NCI-H446 (cell line): ENCODE measurements around the gene DLGAP1.

Source experiments
- DNase-seq, 2 experiments: peaks; one replicate each; lab custom pipeline; 2025; lab: John Stamatoyannopoulos, UW

Gene DLGAP1

GRCh38 chr18:3530807-3531206 is 924.3 kb downstream of the DLGAP1 start:
- no peak for DNase-seq

- DNase-seq = peak; percentile 80 to 86
These were observed 925.5 kb downstream of the DLGAP1 start for GRCh38 chr18:3529601-3530000.

DNA sequence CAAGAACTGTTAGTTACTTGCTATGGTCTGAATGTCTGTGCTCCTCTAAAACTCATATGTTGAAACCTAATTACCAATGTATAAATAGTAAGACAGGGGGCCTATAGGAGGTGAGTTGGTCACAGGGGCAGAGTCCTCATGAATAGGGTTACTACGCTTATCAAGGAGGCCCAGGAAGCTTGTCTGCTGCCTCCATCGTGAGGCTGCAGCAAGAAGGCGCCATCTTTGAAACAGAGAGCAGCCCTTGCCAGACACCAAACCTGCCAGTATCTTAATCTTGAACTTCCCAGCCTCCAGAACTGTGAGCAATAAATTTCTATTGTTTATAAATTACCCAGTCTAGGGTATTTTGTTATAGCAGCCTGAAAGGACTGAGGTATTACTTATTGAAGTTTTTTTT is 926.0 kb downstream of the DLGAP1 start:
- peak in 1 of 2 experiments; percentile 3 for DNase-seq

- DNase-seq = peak in 1 of 2 experiments; percentile 34
These were observed 926.9 kb downstream of the DLGAP1 start for GRCh38 chr18:3528231-3528630.

DNA sequence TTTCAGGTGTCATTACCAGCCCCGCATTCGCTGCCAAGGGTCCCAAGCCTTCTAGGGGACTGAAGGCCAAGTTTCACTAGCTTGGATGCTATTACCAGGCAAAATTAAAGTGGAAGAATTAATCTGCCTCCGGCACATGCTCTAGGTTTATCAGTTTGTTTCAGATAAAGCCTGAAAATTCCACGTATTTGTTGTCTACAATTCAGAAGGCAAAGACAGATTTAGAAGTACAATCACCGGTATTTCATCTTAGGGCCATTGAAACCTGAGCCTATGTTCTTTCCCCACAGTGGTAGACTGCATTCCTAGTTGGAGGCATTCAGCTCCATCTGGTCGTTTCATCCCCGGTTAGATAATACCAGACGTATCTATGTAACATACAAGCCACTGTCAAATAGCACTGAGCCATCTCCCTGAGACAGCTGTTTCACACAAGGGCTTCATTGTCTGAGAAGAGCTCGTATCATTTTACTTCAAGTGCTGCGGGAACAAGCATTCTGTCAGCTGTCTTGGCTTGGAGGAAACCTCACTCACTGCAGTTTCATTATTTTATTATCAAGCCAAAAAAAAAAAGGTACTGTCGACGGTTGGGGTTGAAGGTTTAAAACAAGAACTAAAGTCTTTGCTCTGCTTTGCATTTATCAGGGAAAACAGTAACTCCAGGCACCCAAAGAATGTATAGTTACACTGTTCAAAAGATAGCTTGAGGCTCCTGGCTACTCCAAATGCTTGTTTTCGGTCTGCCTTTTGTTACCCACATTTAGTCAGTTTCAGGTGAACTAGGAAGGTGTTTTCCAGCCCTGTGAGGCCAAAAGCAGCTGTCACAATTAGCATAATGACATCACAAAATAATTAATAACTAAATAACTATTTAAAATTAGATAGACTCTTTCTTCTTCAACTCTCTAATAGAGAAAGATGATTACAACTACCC is 928.4 kb downstream of the DLGAP1 start:
- DNase-seq = peak; percentile 30 to 83

DNA sequence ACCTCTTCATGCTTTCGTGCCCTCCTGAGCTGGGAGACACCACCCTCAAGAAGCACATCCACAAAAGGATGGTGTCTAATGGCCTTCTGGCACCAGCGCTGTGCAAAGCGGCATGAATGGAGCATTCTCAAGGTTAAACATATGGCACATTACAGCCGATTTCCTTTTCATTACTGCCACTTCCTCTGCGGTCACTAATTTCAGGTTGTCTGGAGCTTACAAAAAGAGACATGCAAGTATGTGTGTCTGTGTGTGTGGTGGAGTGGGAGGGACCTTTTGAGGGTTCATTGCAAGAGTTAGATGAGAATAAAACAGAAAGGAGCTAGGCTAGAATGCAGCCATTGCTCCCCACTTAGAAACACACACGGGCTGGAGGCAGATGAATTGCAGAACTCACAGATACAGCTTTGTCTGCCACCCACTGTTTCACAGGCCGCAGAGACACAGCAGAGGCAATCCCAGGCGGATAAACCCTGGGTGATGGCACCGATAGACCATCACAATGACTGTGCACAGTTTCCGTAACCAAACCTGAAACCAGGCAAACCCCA is 929.2 kb downstream of the DLGAP1 start:
- DNase-seq = peak in 1 of 2 experiments; percentile 55

GRCh38 chr18:3524706-3525105 is 930.4 kb downstream of the DLGAP1 start:
- DNase-seq = no peak

DNA sequence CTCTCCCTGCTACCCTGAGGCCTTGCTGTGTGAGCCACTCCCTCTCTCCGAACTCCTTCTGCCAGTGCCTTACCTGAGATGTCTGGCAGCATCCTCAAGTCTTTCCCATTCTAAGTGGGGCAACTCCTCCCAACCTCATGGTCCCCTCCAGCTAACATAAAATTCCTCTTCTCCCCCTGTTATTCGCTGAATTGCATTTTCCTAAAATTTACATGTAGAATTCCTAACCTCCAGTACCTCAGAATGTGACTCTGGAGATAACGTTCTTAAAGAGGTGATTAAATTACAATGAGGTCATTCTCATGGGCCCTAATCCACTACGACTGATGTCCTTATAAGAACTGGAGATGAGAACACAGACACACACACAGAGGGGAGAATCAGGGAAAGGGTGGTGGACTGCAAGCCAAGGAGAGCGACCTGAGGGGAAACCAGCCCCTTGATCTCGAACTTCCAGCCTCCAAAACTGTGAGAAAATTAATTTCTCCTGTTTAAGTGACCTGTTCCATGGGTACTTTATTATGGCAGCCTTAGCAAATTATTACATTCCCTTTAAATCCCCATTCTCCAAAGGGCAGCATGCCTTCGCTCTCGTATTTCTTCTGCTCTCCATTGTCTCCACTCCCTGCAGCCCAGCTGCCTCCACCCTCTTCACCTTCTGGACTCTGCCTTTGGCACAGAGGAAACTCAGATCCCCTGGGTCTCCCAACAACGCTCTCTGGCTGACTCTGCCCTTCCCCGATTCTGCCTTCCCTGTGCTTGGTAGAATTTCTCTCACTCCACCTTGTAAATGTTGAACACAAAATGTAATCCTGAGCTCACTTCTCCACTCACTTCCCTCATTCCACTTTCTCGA is 934.6 kb downstream of the DLGAP1 start:
- no peak for DNase-seq

DNA sequence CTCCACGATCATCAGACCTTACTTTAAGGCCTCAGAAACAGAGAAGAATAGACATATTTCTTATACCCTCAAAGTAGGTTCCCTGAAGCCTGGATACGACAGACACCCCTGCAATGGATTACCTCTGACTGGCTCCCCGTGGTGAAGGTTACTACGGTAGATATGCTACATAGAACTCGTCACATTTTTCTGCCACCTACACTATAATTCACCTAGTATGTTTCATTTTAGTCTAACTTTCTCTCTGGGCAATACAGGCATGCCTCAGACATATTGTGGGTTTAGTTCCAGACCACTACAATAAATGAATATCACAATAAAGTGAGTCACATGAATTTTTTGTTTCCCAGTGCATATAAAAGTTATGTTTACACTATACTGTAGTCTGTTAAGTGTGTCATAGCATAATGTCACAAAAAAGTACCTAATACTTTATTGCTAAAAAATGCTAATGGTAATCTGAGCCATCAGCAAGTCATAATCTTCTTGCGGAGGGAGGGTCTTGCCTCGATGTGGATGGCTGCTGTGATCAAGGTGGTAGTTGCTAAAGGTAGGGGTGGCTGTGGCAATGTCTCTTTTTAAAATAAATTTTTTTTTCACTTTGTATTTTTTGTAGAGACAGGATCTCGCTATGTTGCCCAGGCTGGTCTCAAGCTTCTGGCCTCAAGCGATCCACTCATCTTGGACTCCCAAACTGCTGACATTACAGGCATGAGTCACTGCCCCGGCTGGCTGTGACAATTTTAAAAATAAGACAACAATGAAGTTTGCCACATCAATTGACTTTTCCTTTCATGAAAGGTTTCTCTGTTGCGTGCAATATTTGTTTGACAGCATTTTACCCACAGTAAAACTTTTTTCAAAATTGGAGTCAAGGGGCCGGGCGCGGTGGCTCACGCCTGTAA is 940.5 kb downstream of the DLGAP1 start:
- no peak for DNase-seq

- DNase-seq = no peak
These were observed 941.6 kb downstream of the DLGAP1 start for GRCh38 chr18:3513481-3513880.

- DNase-seq = no peak
These were observed 943.1 kb downstream of the DLGAP1 start for GRCh38 chr18:3511980-3512379.

- DNase-seq = no peak
These were observed 944.2 kb downstream of the DLGAP1 start for GRCh38 chr18:3510896-3511295.

DNA sequence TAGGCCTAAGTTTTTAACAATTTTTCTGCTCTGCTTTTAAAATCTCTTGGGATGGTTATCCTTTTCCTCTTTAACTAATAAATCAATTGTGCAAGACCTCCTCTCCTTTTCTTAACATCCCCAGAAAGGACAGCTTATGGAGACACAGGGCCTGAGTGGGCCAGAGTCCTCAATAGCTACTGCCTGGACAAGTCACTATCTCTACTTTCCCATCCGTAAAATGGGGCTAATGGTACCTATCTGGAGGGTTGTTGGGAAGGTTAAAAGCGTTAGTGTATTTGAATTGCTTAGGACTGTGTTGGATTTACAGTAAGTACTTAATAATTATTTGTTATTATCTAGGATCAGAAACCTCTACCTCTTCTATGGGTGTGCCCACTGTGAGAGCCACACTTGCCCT is 945.1 kb downstream of the DLGAP1 start:
- no peak for DNase-seq

GRCh38 chr18:3508576-3509549 is 946.2 kb downstream of the DLGAP1 start:
- no peak for DNase-seq

DNA sequence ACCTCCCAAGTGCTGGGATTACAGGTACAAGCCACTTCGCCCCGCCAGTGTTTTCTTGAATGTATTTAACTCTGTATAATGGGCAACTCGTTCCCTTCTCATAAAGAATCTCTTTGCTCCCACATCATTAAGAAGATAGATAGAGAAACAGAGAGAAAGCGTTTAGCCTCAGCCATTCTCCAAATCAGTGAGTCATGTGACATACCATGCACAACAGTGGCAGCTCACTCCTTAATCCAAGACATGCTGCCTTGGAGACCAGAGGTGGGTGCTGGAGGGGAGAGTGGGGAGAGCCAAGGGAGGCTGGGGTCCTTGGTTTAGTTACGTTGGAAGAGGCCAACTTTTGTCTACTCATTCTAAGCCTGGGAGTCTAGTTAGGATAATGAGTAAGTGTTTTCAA is 950.5 kb downstream of the DLGAP1 start:
- no peak for DNase-seq

DNA sequence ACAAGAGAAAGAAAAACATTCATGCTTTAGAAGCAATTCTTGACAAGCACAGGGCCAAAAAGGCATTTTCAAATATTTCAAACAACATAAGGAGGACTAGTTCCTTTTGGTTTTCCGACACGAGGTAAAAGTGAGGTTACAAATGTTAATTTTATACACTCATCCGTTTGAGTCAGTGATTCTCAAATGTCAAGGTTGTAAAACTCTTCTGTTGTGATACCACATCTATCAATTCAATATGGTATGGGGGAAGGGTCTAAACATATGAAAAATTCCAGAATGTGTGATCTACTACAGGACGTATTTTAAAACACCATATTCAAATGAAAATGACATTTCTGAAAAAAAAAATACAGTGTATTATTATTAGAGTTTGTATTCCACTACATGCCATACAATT is 952.5 kb downstream of the DLGAP1 start:
- DNase-seq = no peak

DNA sequence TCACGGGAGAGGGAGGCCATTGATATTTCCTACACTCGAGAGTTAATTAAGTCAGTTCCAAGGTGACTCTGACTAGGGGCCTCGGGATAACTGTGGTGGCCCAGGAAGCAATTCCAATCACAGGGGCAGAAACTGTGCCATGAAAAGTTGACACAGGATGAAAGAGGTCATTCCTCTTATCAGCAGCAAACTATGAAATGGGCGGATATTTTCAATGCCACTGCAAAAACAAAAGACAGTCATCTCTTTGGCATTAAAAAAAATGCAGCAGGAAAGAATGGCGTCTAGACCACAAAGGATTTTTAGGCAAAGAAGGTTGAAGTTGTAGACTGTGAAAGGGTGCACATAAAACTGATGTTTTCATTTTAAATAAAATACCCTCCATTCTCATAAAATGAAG is 955.1 kb downstream of the DLGAP1 start:
- DNase-seq = no peak

GRCh38 chr18:3499501-3499900 is 955.6 kb downstream of the DLGAP1 start:
- DNase-seq = no peak

DNA sequence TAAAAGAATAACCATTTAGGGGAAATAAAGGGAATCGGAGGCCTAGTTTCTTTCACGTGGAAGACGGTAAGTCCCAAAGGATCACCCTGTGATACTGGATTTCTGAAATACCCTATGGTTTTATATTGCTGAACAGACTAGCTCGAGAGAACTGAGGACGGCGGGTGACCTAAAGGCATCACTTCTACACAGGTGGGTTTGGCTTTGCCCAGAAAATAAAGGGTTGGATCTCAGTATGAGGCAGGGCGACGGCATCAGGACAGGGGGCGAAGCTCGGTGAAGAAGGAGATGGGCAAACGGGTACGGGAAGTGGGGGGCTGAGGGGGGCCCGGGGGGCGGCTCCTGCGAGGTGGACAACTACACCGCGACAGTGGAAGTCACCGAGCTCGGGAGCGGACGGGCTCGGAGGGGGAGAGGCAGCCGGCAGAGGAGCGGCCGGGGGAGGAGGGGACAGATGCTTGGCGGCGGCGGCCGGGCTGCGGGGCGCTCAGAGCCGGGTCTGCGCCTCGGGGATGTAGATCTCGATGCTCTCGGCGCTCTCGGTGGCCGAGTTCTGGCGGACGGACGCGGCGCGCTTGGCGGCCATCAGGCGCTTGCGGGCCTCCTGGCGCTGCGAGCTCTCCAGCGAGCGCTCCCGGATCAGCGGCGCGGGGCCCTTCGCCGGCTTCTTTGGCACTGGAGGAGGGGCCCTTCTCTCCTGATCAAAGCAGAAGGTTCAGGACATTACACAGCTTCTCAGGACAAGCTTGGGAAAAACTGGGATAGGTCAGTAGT is 956.2 kb downstream of the DLGAP1 start:
- DNase-seq = no peak
